ENCODE measurements around the gene EYA4.

Gene EYA4

DNA sequence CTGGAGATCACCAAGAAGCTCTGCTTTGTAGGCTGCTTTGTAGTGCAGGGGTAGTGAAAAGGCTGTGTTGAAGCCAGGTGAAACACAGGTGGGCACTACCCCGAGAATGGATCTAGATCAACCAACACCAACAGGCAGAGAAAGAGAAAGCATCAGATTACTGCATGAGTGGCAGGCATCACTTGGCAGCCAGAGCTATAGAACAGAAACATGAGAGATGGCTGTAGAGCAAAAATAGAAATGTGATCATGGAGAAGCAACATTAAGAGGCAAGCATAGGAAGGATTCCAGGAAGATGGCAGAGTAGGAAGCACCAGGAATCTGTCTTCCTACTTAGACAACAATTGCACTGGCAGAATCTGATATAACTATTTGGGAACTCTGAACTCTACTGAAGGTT is 336.7 kb downstream of the EYA4 start:
- TF ChIP-seq, protein P1, sequence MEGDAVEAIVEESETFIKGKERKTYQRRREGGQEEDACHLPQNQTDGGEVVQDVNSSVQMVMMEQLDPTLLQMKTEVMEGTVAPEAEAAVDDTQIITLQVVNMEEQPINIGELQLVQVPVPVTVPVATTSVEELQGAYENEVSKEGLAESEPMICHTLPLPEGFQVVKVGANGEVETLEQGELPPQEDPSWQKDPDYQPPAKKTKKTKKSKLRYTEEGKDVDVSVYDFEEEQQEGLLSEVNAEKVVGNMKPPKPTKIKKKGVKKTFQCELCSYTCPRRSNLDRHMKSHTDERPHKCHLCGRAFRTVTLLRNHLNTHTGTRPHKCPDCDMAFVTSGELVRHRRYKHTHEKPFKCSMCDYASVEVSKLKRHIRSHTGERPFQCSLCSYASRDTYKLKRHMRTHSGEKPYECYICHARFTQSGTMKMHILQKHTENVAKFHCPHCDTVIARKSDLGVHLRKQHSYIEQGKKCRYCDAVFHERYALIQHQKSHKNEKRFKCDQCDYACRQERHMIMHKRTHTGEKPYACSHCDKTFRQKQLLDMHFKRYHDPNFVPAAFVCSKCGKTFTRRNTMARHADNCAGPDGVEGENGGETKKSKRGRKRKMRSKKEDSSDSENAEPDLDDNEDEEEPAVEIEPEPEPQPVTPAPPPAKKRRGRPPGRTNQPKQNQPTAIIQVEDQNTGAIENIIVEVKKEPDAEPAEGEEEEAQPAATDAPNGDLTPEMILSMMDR (IDR thresholded peaks at IDR 0.05; ENCODE audit: low read depth, low read length): no peak
- in situ Hi-C loops (cut with HindIII; ENCODE audit: low sequenced_read_pairs): no loop called here
- no peak for DNase-seq (ENCODE audit: low read depth, low spot score)
- H3K4me3 ChIP-seq (ENCODE audit: low read depth, low read length): no peak overlapping the region
